Osteoblast (primary cell): ENCODE results near the gene RNF128. TPM values are rescaled to one million over a fixed set of nuclear protein-coding genes. Genes with fewer than 3 reads are reported as not detected.

Experiments used
- DNase-seq: peaks from one replicate; pipeline ENCODE4 v3.0.0; 2011; ENCODE audit warnings: low spot score, mixed read lengths; ENCODE audit not compliant: insufficient read length; ENCODE audit errors: missing footprints
- H2AFZ ChIP-seq: 2 replicates; pipeline ENCODE4 v1.6.0; 2011; ENCODE audit warnings: mild to moderate bottlenecking, low read length
- H3K27ac ChIP-seq: 2 replicates; pipeline ENCODE4 v1.5.1; 2011; ENCODE audit warnings: mild to moderate bottlenecking, low read depth, low read length, moderate library complexity
- H3K27me3 ChIP-seq: 2 replicates; pipeline ENCODE4 v1.6.0; 2012; ENCODE audit warnings: mild to moderate bottlenecking, control low read depth, inconsistent platforms, low read length, moderate library complexity; ENCODE audit not compliant: insufficient read depth
- H3K36me3 ChIP-seq: 2 replicates; pipeline ENCODE4 v1.5.1; 2011; ENCODE audit warnings: mild to moderate bottlenecking, low read length, control low read depth, moderate library complexity; ENCODE audit not compliant: insufficient read depth
- H3K4me1 ChIP-seq: 2 replicates; pipeline ENCODE4 v1.5.1; 2011; ENCODE audit warnings: mild to moderate bottlenecking, low read length, control low read depth, moderate library complexity; ENCODE audit not compliant: insufficient read depth
- H3K4me2 ChIP-seq: 2 replicates; pipeline ENCODE4 v1.6.0; 2011; ENCODE audit warnings: mild to moderate bottlenecking, low read length; ENCODE audit not compliant: insufficient read depth
- H3K4me3 ChIP-seq: fragments of 200-600 bp; sonication (generic); 3 replicates; pipeline ENCODE4 v1.5.1; 2012; ENCODE audit warnings: mild to moderate bottlenecking, low read length, inconsistent platforms; ENCODE audit not compliant: insufficient read depth
- H3K79me2 ChIP-seq: 2 replicates; pipeline ENCODE4 v1.6.0; 2012; ENCODE audit warnings: mild to moderate bottlenecking, low read length, control low read depth, inconsistent platforms; ENCODE audit not compliant: insufficient read depth
- H3K9me3 ChIP-seq: 2 replicates; pipeline ENCODE4 v1.5.1; 2011; ENCODE audit warnings: low read depth, low read length, control low read depth
- H4K20me1 ChIP-seq: 2 replicates; pipeline ENCODE4 v1.6.0; 2012; ENCODE audit warnings: mild to moderate bottlenecking, low read length, control low read depth; ENCODE audit not compliant: insufficient read depth
- total RNA-seq: library from RNA; depleted of rRNA; stranded (reverse); fragments of >200 nt; gene quantifications from 2 replicates; pipeline ENCODE4 v1.2.3, GENCODE V29; 2012
- TF ChIP-seq, protein P1 (sequence below): IDR thresholded peaks from 2 replicates; pipeline ENCODE4 v1.5.1; 2011; ENCODE audit warnings: mild to moderate bottlenecking, low read depth, low read length, moderate library complexity; ENCODE audit errors: extremely low read depth

RNF128 gene
- total RNA-seq, 1 donor = 0.72 TPM

DNA sequence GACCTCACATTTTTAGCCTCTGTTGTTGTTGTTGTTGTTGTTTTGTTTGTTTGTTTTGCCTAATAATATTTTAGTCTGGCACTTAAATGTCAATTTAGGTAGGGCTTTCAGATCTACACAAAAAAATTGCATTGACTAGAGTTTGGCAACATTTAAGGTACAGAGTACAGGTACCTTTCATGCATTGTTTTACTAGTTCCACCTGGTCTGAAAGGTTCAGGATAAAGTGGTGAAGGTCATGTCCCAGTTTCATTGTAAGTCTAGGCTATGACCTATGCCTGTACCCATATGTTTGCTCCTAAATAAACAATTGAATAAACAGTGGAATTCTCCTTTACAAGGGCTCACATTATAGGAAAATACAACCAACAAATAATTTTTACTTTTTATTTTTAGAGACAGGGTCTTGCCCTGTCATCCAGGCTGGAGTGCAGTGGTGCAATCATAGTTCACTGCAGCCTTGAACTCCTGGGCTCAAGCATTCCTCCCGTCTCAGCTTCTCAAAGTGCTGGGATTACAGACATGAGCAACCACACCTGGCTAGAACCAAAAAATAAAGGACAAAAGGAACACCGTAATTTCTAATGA, 13.8 kb downstream of the RNF128 start:
- H3K4me2 ChIP-seq = no peak overlapping the region
- H3K9me3 ChIP-seq = no peaks in the 10 kb centered on the region
- TF ChIP-seq, protein P1, sequence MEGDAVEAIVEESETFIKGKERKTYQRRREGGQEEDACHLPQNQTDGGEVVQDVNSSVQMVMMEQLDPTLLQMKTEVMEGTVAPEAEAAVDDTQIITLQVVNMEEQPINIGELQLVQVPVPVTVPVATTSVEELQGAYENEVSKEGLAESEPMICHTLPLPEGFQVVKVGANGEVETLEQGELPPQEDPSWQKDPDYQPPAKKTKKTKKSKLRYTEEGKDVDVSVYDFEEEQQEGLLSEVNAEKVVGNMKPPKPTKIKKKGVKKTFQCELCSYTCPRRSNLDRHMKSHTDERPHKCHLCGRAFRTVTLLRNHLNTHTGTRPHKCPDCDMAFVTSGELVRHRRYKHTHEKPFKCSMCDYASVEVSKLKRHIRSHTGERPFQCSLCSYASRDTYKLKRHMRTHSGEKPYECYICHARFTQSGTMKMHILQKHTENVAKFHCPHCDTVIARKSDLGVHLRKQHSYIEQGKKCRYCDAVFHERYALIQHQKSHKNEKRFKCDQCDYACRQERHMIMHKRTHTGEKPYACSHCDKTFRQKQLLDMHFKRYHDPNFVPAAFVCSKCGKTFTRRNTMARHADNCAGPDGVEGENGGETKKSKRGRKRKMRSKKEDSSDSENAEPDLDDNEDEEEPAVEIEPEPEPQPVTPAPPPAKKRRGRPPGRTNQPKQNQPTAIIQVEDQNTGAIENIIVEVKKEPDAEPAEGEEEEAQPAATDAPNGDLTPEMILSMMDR = no peak

DNA sequence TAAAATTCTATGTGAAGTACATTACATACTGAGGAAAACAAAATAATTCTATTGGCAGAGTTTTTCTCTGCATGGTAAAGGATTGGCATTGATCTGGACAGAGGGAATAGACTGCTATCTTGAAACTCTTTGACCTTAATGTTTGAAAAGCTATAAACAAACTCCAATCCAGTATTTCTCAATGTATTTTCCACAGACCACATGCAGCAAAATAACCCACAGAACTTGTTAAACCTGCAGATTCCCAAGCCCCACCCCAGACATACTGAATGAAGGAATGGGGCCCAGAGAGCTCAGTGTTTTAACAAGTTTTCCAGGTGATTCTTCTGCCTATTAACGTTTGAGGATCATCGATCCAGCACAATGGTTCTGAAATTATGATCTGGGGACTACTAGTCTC, 15.7 kb downstream of the RNF128 start:
- Histone ChIP-seq H4K20me1 (no peaks in the 10 kb centered on the region), H3K79me2 (no peaks in the 10 kb centered on the region), H3K9me3 (no peaks in the 10 kb centered on the region), H3K4me3 (no peak overlapping the region), H3K4me2 (no peak overlapping the region), H3K27ac (no peak overlapping the region), H2AFZ (no peak overlapping the region), H3K27me3 (no peaks in the 10 kb centered on the region), H3K4me1 (no peaks in the 10 kb centered on the region), H3K36me3 (no peaks in the 10 kb centered on the region)
- TF ChIP-seq, protein P1 = no peak
- no peak for DNase-seq

More for the DNA sequence above, 13.8 kb downstream of the RNF128 start:
- H3K27me3 ChIP-seq = no peaks in the 10 kb centered on the region
- no peaks in the 10 kb centered on the region for H3K4me1 ChIP-seq
- H3K79me2 ChIP-seq = no peaks in the 10 kb centered on the region
- no peak overlapping the region for H3K4me3 ChIP-seq
- no peak for DNase-seq
- no peak overlapping the region for H3K27ac ChIP-seq
- no peaks in the 10 kb centered on the region for H4K20me1 ChIP-seq
- no peaks in the 10 kb centered on the region for H3K36me3 ChIP-seq
- no peak overlapping the region for H2AFZ ChIP-seq

DNA sequence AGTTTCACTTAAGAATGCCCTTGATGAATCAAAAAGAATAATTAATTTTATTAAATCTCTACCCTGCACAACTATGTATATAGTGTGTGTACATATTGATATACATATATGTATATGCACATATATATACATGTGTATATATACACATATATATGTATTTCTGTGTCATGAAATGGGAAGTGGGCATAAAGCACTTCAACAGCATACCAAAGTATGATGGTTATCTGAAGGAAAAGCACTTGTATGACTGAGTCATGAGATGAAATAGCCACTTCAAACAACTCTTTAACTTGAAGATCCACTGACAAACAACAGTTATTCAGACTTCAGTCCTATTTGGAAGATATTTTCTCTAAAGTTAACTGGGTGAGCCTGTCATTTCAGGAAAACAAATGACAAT, 16.3 kb downstream of the RNF128 start:
- Histone ChIP-seq H3K4me1 (no peaks in the 10 kb centered on the region), H3K79me2 (no peaks in the 10 kb centered on the region), H3K27me3 (no peaks in the 10 kb centered on the region), H2AFZ (no peak overlapping the region), H4K20me1 (no peaks in the 10 kb centered on the region), H3K27ac (no peak overlapping the region), H3K9me3 (no peaks in the 10 kb centered on the region), H3K4me3 (no peak overlapping the region), H3K4me2 (no peak overlapping the region), H3K36me3 (no peaks in the 10 kb centered on the region)
- no peak for DNase-seq
- TF ChIP-seq, protein P1 = no peak

DNA sequence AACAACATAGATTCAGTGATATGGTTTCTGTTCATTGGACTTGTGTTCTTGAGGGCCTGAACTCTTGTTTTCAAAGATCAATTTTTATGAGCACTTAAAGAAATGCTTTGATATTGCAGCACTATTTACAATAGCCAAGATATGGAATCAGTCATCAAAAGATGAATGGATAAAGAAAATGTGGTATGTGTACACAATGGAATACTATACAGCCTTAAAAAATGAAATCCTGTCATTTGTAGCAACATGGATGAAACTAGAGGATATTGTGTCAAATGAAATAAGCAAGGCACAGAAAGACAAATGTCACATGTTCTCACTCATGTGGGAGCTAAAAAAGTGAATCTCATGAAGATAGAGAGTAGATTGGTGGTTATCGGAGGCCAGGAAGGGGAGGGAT, 21.9 kb downstream of the RNF128 start:
- H3K4me1 ChIP-seq = no peaks in the 10 kb centered on the region
- H3K9me3 ChIP-seq = no peaks in the 10 kb centered on the region
- TF ChIP-seq, protein P1 = no peak

More for the DNA sequence above, 21.9 kb downstream of the RNF128 start:
- Histone ChIP-seq H3K27me3 (no peaks in the 10 kb centered on the region), H3K27ac (no peak overlapping the region), H4K20me1 (no peaks in the 10 kb centered on the region), H3K4me3 (no peak overlapping the region), H3K36me3 (no peaks in the 10 kb centered on the region), H3K4me2 (no peak overlapping the region), H3K79me2 (no peaks in the 10 kb centered on the region), H2AFZ (no peak overlapping the region)
- DNase-seq = no peak
